Transverse colon (tissue), 4 donors: ENCODE measurements around the gene ANKRD44.

Source experiments
- CTCF ChIP-seq, 5 experiments: fragments of 200-600 bp in 3 of 5; fragments of 450-650 bp in 2 of 5; sonication (generic) in 3 of 5; IDR thresholded peaks; 1 replicate in 2 of 5; 2 replicates in 3 of 5; pipeline ENCODE4 v1.5.1; 2016 to 2017; ENCODE audit warnings: antibody characterized with exemption in 5 of 5, inconsistent platforms in 3 of 5, mild to moderate bottlenecking in 2 of 5, moderate library complexity in 1 of 5
- EP300 ChIP-seq: sonication (generic); formaldehyde crosslinking; IDR thresholded peaks from one replicate; pipeline ENCODE4 v1.6.1; 2017; ENCODE audit warnings: antibody characterized with exemption, low read depth
- POLR2A ChIP-seq: fragments of 450-650 bp; IDR thresholded peaks from one replicate; pipeline ENCODE4 v1.6.1; 2016; ENCODE audit warnings: antibody characterized with exemption, mild to moderate bottlenecking, moderate library complexity
- POLR2AphosphoS5 ChIP-seq, 3 donors: sonication (generic); formaldehyde crosslinking; IDR thresholded peaks; one replicate each; pipeline ENCODE4 v1.6.1; 2016; ENCODE audit warnings: antibody characterized with exemption in 3 of 3

GRCh38 chr2:196980001-196980400, 330.6 kb downstream of the ANKRD44 start:
- TF ChIP-seq CTCF (IDR thresholded peaks at IDR 0.05) (no peak), POLR2AphosphoS5 (IDR thresholded peaks at IDR 0.05) (no peak), EP300 (no peak), POLR2A (no peak)
